GM19238 (cell line): ENCODE results near the gene PRG3.
"Not testable (repeated sequence)": the region's sequence is repeated elsewhere in the genome, so short reads cannot be mapped to it uniquely, and the experiment has no call there.

Experiments
- DNase-seq: peaks from one replicate; pipeline ENCODE4 v3.0.0; 2011; ENCODE audit warnings: low spot score; ENCODE audit not compliant: insufficient read length

PRG3 gene

DNA sequence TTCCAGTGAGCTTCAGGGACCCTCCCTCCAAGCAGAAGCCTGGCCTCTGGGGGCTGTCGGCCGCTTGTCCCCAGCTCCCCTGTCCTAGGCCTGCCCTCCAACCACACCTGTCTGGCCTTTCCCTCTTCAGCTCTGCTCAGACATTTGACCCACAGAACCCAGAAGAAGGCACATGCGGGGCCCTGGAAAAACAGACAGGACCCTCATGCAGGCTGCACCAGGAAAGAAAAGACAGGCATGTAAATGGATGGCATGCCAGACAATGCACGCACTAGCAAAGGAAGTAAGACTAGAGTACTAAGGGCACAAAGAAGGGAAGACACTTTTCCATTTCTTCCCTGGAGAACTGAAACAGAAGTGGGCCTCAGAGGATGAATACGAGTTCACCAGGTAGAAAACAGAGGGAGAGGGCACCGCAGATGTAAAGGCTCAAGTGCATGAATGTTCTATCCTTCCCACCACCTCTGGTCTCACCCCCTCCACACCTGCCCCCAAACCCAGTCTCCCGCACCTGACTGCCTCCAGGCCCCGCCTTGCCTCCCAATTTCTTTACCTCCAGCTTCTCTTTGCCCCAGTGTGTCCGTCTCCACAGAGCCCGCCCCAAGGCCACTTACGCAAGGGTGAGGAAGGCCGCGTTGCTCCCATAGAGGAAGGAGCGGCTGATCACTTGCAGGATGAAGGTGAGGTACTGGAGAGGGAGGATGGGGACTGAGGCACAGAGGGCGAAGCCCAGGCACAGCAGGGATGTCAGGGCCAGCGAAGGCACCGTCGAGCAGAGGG is 28.6 kb upstream of the PRG3 start:
- DNase-seq, result no peak

DNA sequence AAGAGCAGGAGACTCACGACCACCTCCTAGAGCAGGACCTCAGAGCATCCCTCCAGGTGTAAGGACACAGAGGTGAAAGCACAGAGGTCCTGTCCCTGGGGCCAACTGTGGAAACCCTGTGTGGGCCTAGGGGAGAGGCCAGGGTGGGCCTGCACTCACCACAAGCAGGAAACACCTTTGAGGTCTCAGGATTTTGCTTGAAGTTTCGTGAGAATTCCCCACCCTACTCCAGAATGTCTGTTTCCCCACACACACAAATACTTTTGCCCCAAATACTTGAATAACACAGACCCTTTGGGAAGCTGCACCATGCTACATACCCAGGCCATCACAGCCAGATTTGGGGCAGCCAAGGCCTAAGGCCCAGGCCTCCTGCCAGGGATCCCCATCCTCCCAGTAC is 27.8 kb upstream of the PRG3 start:
- no peak for DNase-seq

- no peak for DNase-seq
These were observed 27.1 kb upstream of the PRG3 start for GRCh38 chr11:57407941-57408475.

DNA sequence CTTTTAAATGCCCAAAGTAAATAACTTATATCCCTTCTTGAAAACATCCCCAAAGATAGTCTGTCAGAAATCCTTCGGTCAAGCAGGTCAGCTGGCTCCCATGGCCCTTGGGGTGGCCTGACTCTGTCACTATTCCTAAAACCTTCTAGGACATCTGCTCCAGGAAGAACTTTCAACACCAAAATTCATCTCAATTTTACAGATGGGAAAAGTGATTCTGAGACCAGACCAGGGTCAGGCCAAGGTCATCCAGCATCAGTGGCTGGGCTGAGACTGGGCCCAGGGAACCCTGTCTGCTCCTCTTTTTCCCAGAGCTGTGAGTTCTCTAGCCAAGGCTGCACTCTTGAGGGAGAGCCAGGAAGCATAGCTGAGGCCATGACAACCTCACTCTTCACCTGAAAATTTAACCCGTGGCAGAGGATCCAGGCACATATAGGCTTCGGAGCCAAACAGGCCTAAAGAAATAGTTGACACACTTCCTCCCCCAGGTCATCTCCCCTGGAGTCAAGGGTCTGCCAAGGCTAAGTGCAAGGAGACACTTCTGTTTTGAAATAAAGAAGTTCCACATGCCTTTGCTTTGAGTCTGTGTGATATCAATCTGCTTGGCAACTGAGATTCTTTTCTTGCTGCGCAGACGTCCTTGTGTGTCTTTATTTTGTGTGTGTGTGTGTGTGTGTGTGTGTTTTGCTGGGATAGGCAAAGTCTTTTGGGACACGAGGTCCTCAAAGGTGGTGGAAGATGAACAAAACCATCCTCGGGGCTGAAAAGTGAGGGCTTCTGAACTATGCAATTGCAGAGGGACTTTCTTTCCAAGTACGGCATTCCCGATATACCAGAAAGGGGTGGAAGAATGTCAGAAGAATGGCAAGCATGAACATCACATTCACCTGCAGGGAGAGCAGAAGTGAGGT is 26.3 kb upstream of the PRG3 start:
- DNase-seq, result no peak

GRCh38 chr11:57406337-57406904 is 25.5 kb upstream of the PRG3 start:
- DNase-seq, result peak; percentile 32

- no peak for DNase-seq
These were observed 24.4 kb upstream of the PRG3 start for GRCh38 chr11:57405271-57405860.

DNA sequence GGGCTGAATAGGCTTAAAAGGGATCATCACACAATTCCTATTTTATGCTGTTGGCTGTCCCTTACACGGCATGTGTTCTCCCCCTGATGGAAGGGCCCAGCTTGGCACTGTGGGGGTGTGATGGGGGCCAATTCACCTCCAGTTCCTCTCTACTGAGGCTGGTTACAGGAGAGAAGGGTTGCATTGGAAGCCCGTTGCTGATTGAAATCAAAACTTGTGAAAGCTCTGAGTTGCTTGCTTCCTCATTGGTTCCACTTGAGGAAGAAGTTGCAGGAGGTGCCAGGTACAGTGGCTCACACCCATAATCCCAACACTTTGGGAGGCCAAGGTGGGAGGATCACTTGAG is 22.8 kb upstream of the PRG3 start:
- DNase-seq, result no peak

- DNase-seq, result not testable (repeated sequence)
These were observed 22.3 kb upstream of the PRG3 start for GRCh38 chr11:57403003-57403801.

- no peak for DNase-seq
These were observed 21.4 kb upstream of the PRG3 start for GRCh38 chr11:57402188-57403002.

GRCh38 chr11:57399972-57400578 is 19.1 kb upstream of the PRG3 start:
- no peak for DNase-seq

DNA sequence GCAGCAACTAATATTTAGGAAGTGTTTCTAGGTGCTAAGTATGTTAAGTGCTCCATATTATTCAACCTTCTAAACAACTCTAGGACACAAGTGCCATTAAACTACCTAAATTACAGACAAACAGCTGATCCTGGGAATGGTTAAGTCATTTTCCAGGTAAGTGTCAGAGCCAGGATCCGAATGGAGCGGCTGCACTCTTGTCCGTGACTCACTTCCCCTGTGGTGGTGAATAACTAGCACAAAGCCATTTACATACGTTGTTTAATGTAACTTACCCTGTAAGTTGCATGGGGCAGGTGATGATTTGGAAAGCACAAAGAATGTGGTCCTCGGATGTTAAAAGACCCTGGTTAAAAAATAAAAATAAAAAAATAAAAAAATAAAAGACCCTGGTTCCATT is 18.3 kb upstream of the PRG3 start:
- no peak for DNase-seq

DNA sequence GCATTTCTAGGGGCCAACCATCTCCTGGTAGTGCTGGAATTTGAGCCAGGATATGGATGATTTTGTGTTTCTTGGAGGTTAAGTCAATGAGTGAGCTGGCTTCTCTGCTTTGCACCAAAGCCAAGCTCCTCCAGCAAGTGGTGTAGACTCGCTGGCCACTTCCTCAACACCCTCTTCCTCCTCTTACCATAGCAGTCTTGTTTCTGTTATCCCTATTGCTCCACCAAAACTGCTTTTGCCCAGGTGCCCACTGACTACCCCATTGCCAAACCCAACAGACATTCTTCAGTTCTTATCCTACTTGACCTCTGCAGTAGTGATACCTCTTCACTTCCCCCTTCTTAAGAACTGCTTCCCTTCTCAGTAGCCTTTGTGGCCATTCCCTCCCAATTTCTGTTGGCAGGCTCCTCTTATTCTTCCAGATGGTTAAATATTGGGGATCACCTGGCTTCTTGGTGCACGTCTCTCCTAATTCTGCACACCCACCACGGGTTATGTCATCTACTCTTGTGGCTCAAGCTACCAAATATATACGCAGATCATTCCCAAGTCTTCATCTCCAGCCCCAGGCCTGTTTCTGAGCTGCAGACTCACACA is 16.5 kb upstream of the PRG3 start:
- DNase-seq, result no peak

GRCh38 chr11:57396744-57397143 is 15.8 kb upstream of the PRG3 start:
- no peak for DNase-seq

- DNase-seq, result no peak
These were observed 15.1 kb upstream of the PRG3 start for GRCh38 chr11:57395905-57396623.

GRCh38 chr11:57394203-57394965 is 13.4 kb upstream of the PRG3 start:
- no peak for DNase-seq

- DNase-seq, result no peak
These were observed 11.8 kb upstream of the PRG3 start for GRCh38 chr11:57392763-57393105.

GRCh38 chr11:57392066-57392762 is 11.3 kb upstream of the PRG3 start:
- DNase-seq, result no peak
